Sigmoid colon (tissue), 7 donors: Measurements from ENCODE around the gene EHMT2. TPM values are rescaled to one million over a fixed set of nuclear protein-coding genes. Genes with fewer than 3 reads are reported as not detected.

ENCODE experiments used
- DNase-seq: peaks from one replicate; pipeline ENCODE4 v3.0.0-alpha.2; 2019
- H3K27ac ChIP-seq, 4 donors: fragments of 200-600 bp; sonication (generic); one replicate each; pipeline ENCODE4 v1.5.1; 2016 to 2019; ENCODE audit warnings: mild to moderate bottlenecking in 1 of 4
- H3K27me3 ChIP-seq, 3 donors: fragments of 200-600 bp; sonication (generic); one replicate each; pipeline ENCODE4 v1.5.1; 2019; ENCODE audit warnings: mild to moderate bottlenecking in 1 of 3
- H3K36me3 ChIP-seq, 4 donors: fragments of 200-600 bp; sonication (generic); one replicate each; pipeline ENCODE4 v1.5.1; 2016 to 2019
- H3K4me1 ChIP-seq, 4 donors: fragments of 200-600 bp; sonication (generic); one replicate each; pipeline ENCODE4 v1.5.1; 2017 to 2019
- H3K4me3 ChIP-seq, 4 donors: fragments of 200-600 bp; sonication (generic); one replicate each; pipeline ENCODE4 v1.5.1; 2017 to 2019; ENCODE audit warnings: mild to moderate bottlenecking in 2 of 4, moderate library complexity in 1 of 4
- H3K9me3 ChIP-seq, 4 donors: fragments of 200-600 bp in 3 of 4; sonication (generic) in 3 of 4; one replicate each; pipeline versions ENCODE4 v1.5.1 to v1.6.1; 2013 to 2019
- EP300 ChIP-seq, 4 donors: sonication (generic); formaldehyde crosslinking; IDR thresholded peaks; one replicate each; pipeline ENCODE4 v1.6.1; 2017; ENCODE audit warnings: antibody characterized with exemption in 4 of 4
- POLR2A ChIP-seq, 2 donors: fragments of 450-650 bp; IDR thresholded peaks; one replicate each; pipeline ENCODE4 v1.6.1; 2016; ENCODE audit warnings: antibody characterized with exemption in 2 of 2, mild to moderate bottlenecking in 2 of 2, moderate library complexity in 2 of 2
- POLR2AphosphoS5 ChIP-seq, 4 donors: sonication (generic); formaldehyde crosslinking; IDR thresholded peaks; one replicate each; pipeline ENCODE4 v1.6.1; 2017; ENCODE audit warnings: antibody characterized with exemption in 4 of 4
- WGBS, 2 donors: extraction: QIAGEN DNeasy Blood & Tissue Kit; methylation state at CpG; one replicate each; pipeline ENCODE4 v1.1.7; 2013; 5-methylcytosine and 5-hydroxymethylcytosine counted together
- intact Hi-C: fragments of 100-400 bp; cut with DNase I; formaldehyde crosslinking; loops from one replicate; pipeline ENCODE4 v1.15.1; 2023
- polyA plus RNA-seq, 3 donors: library from polyadenylated mRNA; stranded (reverse); fragments of 200-250 nt; gene quantifications; one replicate each; pipeline ENCODE4 v1.2.3, GENCODE V29; 2013
- total RNA-seq, 4 donors: library from RNA; depleted of rRNA; stranded (reverse); fragments of >200 nt; gene quantifications; one replicate each; pipeline ENCODE4 v1.1.0, GENCODE V29; 2016
- TF ChIP-seq, protein P1 (sequence below), 4 experiments: fragments of 450-650 bp in 3 of 4; fragments of 200-600 bp in 1 of 4; IDR thresholded peaks; one replicate each; pipeline ENCODE4 v1.5.1; 2016 to 2019; ENCODE audit warnings: antibody characterized with exemption in 4 of 4, mild to moderate bottlenecking in 3 of 4, moderate library complexity in 2 of 4
- donor health status: healthy with polysubstance abuse.
- donor health status: Bipolar disorder and iron deficiency.
- donor health status: healthy.

The EHMT2 gene
- total and polyA plus RNA-seq, 7 donors: 11.8 to 45.0 (median 33.2) TPM

DNA sequence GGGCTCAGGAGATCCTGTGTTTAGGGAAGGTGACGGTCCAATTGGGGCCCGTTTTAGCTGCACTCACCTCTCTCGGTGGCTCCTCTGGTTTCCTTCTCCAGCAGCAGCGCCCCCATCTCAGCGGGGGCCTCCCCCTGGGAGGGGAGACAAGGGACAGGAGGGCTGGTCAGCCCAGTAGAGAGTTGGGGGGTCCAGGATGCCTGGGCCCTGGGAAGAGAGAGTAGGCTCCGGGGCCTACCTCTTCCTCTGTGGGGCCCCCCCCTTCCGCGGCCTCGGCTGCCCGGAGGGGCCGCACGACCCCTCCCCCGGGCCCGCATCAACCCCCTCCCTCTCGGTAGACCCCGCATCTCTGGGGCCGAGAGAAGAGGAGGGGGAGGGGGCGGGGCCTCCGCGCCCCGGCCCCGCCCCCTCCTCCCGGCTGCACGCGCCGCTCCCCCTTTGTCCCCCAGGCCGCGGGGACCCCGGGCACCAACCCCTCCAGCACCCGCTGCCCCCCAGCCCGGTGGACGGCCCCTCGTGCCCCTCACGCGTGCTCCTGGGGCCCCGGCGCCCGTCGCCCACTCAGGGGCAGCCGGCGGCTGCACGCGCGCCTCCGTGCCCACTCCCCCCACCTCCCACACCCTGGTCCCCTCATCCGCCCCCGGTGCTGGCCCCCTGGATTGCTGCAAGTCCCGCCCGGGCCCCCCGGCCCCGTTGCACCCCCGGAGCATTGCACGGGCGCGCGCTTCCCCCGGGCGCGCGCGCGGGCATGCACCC, 464 bp downstream of the EHMT2 start:
- Histone ChIP-seq H3K4me3 (peak overlapping the region; percentile 94 to 100 (median 98)), H3K27me3 (no peaks in the 10 kb centered on the region), H3K36me3 (peaks cover 5 to 37% (median 21%) of the 10 kb centered on the region in 4 donors), H3K4me1 (peaks cover 3 to 38% (median 34%) of the 10 kb centered on the region in 4 donors), H3K27ac (peak overlapping the region; percentile 89 to 94 (median 90)), H3K9me3 (no peaks in the 10 kb centered on the region)
- TF ChIP-seq EP300 (IDR thresholded peaks at IDR 0.05): no peak
- TF ChIP-seq POLR2AphosphoS5 (IDR thresholded peaks at IDR 0.05): no peak
- TF ChIP-seq POLR2A (IDR thresholded peaks at IDR 0.05): no peak
- TF ChIP-seq, protein P1, sequence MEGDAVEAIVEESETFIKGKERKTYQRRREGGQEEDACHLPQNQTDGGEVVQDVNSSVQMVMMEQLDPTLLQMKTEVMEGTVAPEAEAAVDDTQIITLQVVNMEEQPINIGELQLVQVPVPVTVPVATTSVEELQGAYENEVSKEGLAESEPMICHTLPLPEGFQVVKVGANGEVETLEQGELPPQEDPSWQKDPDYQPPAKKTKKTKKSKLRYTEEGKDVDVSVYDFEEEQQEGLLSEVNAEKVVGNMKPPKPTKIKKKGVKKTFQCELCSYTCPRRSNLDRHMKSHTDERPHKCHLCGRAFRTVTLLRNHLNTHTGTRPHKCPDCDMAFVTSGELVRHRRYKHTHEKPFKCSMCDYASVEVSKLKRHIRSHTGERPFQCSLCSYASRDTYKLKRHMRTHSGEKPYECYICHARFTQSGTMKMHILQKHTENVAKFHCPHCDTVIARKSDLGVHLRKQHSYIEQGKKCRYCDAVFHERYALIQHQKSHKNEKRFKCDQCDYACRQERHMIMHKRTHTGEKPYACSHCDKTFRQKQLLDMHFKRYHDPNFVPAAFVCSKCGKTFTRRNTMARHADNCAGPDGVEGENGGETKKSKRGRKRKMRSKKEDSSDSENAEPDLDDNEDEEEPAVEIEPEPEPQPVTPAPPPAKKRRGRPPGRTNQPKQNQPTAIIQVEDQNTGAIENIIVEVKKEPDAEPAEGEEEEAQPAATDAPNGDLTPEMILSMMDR (IDR thresholded peaks at IDR 0.05): no peak
- no peak for DNase-seq
- 1 to 2% methylated on average over 55 to 61 of the region's 62 CpGs for WGBS, 2 donors
- intact Hi-C loops: loop anchor here (2.0 kb wide), 1 partner anchor 60 kb away; no protein-coding TSS in a partner anchor

DNA sequence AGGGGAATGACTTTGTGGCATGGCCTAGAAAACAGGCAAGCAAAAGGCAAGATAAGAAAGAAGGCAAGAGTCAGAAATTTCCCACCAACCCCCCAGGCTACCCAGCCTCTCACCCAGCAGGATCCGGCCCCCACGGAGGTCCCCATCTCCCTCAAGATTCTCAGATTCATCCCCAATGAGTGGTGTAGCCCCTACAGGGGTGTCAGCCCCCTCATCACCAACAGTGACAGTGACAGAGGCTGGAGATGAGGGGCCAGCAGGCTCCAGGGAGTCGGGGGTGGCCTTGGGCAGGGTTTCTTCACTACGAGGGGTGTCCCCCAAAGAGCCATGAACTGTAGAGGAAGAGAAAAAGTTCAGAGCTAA, 1.0 kb downstream of the EHMT2 start:
- H3K27me3 ChIP-seq: no peaks in the 10 kb centered on the region
- intact Hi-C loops: loop anchor here (2.0 kb wide), 1 partner anchor 60 kb away; no protein-coding TSS in a partner anchor
- WGBS, 2 donors: 52 to 58% methylated on average over 4 of the region's 4 CpGs
- TF ChIP-seq, protein P1 (IDR thresholded peaks at IDR 0.05): no peak
- TF ChIP-seq EP300 (IDR thresholded peaks at IDR 0.05) (no peak), POLR2A (IDR thresholded peaks at IDR 0.05) (no peak), POLR2AphosphoS5 (IDR thresholded peaks at IDR 0.05) (no peak)
- H3K9me3 ChIP-seq: no peaks in the 10 kb centered on the region
- peak overlapping the region; percentile 89 to 94 (median 90) for H3K27ac ChIP-seq
- peak overlapping the region; percentile 94 to 100 (median 98) for H3K4me3 ChIP-seq
- peaks cover 3 to 37% (median 34%) of the 10 kb centered on the region in 4 donors for H3K4me1 ChIP-seq
- peaks cover 5 to 43% (median 24%) of the 10 kb centered on the region in 4 donors for H3K36me3 ChIP-seq
- no peak for DNase-seq

DNA sequence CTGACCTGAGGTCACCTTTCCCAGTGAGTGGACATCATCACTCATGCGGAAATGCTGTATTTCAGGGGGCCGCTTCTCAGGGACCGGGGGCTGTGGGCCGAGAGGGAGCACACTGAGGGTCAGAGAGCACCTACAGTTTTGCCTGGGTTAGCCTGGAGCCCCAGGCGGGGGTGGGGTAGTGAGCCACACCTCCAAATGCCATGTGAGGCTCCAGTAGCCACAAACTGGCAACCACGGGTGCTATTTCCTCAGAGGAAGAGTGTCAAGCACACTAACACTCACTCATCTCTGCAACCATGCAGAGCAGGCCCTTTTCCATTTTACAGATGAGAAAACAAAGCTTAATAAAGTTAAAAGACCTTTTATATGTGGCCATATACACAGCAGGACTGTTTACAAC, 4.7 kb downstream of the EHMT2 start:
- no peak overlapping the region for H3K27ac ChIP-seq
- DNase-seq: no peak
- WGBS, 2 donors: 82 to 85% methylated on average over 6 of the region's 6 CpGs
- H3K4me1 ChIP-seq: peaks cover 3 to 13% (median 10%) of the 10 kb centered on the region in 4 donors
- no peaks in the 10 kb centered on the region for H3K9me3 ChIP-seq
- intact Hi-C loops: no loop called here
- no peak for TF ChIP-seq EP300 (IDR thresholded peaks at IDR 0.05)
- TF ChIP-seq POLR2A (IDR thresholded peaks at IDR 0.05): no peak
- TF ChIP-seq, protein P1 (IDR thresholded peaks at IDR 0.05): no peak
- no peak for TF ChIP-seq POLR2AphosphoS5 (IDR thresholded peaks at IDR 0.05)
- peaks cover 10 to 77% (median 38%) of the 10 kb centered on the region in 4 donors for H3K36me3 ChIP-seq
- H3K27me3 ChIP-seq: no peaks in the 10 kb centered on the region
- no peak overlapping the region for H3K4me3 ChIP-seq

DNA sequence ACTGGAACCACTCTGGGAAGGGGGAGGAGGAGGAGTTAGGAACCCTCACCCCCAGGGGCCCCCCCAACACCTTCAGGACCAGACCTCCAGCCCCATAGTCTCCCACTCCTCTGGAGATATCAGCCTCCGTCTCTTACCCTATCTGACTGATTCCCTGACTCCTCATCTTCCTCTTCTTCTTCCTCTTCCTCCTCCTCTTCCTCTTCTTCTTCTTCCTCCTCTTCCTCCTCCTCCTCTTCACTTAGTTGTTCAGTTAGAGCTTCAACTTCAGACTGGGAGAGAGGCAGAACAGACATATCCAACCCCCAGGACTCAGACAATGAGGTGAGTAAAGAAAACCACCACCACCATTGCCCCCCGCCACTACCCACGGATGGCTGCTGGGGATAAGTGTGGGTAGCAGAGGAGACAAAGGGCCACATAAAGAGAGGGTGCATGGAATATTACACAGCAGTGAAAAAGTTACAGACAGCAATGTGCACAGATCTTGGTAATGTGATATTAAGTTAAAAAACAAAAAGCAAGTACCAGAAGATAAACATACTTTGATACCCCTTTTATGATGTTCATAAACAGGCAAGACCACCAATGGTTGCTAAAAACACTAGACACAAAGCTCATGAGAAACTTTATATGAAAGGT, 8.0 kb downstream of the EHMT2 start:
- DNase-seq: no peak
- H3K4me3 ChIP-seq: no peak overlapping the region
- no peaks in the 10 kb centered on the region for H3K4me1 ChIP-seq
- peaks cover 29 to 98% (median 60%) of the 10 kb centered on the region in 4 donors for H3K36me3 ChIP-seq
- TF ChIP-seq POLR2AphosphoS5 (IDR thresholded peaks at IDR 0.05) (no peak), POLR2A (IDR thresholded peaks at IDR 0.05) (no peak), EP300 (IDR thresholded peaks at IDR 0.05) (no peak)
- TF ChIP-seq, protein P1 (IDR thresholded peaks at IDR 0.05): no peak
- no peaks in the 10 kb centered on the region for H3K9me3 ChIP-seq
- 95 to 96% methylated on average over 3 of the region's 3 CpGs for WGBS, 2 donors
- no peak overlapping the region for H3K27ac ChIP-seq
- H3K27me3 ChIP-seq: no peaks in the 10 kb centered on the region
- intact Hi-C loops: loop anchor here (2.0 kb wide), 1 partner anchor 209 kb away; the partner anchor contains the start of gene LY6G5C
